Vagina (tissue), 2 donors: ENCODE data around the gene TEC.

Experiments
- CTCF ChIP-seq, 3 experiments: fragments of 450-650 bp in 2 of 3; fragments of 200-600 bp in 1 of 3; sonication (generic) in 1 of 3; IDR thresholded peaks; one replicate each; pipeline ENCODE4 v1.5.1; 2017 to 2019; ENCODE audit warnings: antibody characterized with exemption in 3 of 3, mild to moderate bottlenecking in 2 of 3, moderate library complexity in 2 of 3
- POLR2A ChIP-seq, 2 donors: fragments of 450-650 bp; IDR thresholded peaks; one replicate each; pipeline ENCODE4 v1.6.1; 2017; ENCODE audit warnings: antibody characterized with exemption in 2 of 2, mild to moderate bottlenecking in 2 of 2, moderate library complexity in 2 of 2
- POLR2AphosphoS5 ChIP-seq, 2 donors: sonication (generic); formaldehyde crosslinking; IDR thresholded peaks; one replicate each; pipeline ENCODE4 v1.9.0; 2017; ENCODE audit warnings: antibody characterized with exemption in 2 of 2, mild to moderate bottlenecking in 2 of 2, low read depth in 1 of 2; ENCODE audit not compliant: insufficient read depth in 1 of 2

GRCh38 chr4:48163746-48164145 lies 105.9 kb downstream of the TEC start:
- no peak for TF ChIP-seq POLR2A (IDR thresholded peaks at IDR 0.05)
- TF ChIP-seq CTCF (IDR thresholded peaks at IDR 0.05) = no peak
- no peak for TF ChIP-seq POLR2AphosphoS5 (IDR thresholded peaks at IDR 0.05; ENCODE audit: insufficient read depth in 1 of 2, low read depth in 1 of 2)
